Skin of body (tissue), 2 donors: ENCODE results near the gene LHX4. TPM values are rescaled to one million over a fixed set of nuclear protein-coding genes. Genes with fewer than 3 reads are reported as not detected.
"Not testable (repeated sequence)": the region's sequence is repeated elsewhere in the genome, so short reads cannot be mapped to it uniquely, and the experiment has no call there.

ENCODE experiments used
- DNase-seq: peaks from one replicate; lab custom pipeline; 2025; lab: John Stamatoyannopoulos, UW
- total RNA-seq: library from RNA; depleted of rRNA; stranded (reverse); fragments of >200 nt; gene quantifications from one replicate; pipeline ENCODE4 v1.2.3, GENCODE V29; 2014

Gene LHX4
- total RNA-seq, 1 donor from 2014 or later: 0.10 TPM

DNA sequence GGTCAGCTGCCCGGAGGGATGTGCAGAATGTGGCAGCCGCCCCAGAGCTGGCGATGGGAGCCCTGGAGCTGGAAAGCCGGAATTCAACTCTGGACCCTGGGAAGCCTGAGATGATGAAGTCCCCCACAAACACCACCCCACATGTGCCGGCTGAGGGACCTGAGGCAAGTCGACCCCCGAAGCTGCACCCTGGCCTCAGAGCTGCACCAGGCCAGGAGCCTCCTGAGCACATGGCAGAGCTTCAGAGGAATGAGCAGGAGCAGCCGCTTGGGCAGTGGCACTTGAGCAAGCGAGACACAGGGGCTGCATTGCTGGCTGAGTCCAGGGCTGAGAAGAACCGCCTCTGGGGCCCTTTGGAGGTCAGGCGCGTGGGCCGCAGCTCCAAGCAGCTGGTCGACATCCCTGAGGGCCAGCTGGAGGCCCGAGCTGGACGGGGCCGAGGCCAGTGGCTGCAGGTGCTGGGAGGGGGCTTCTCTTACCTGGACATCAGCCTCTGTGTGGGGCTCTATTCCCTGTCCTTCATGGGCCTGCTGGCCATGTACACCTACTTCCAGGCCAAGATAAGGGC is 33.5 kb upstream of the LHX4 start:
- DNase-seq: no peak

DNA sequence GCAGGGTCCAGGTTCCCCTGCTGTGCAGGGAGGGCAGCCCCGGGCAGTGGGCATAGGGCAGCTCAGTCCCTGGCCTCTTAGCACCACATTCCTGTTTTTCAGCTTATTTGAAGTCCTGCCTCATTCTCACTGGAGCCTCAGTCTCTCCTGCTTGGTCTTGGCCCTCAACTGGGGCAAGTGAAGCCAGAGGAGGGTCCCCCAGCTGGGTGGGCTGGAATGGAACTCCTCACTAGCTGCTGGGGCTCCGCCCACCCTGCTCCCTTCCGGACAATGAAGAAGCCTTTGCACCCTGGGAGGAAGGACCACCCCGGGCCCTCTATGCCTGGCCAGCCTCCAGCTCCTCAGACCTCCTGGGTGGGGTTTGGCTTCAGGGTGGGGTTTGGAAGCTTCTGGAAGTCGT is 32.8 kb upstream of the LHX4 start:
- no peak for DNase-seq

DNA sequence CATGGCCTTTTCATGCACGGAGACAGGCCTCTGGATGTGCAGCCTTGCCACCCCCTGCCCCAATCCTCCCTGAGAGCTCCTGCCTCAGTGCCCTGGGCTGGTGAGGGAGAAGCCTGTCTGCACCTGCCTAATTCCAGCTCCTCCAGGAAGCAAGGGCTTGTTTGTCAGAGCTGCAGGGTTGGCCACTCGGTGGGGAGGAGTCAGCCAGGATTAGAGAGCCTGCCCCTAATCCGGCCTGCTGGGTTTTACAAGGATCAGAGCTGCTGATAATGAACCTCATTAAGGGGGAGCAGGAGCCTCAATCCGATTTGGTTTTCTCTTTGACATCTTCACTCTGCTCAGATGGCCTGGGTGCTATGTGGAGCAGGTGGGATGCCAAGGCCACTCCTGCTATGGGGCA is 31.9 kb upstream of the LHX4 start:
- no peak for DNase-seq

DNA sequence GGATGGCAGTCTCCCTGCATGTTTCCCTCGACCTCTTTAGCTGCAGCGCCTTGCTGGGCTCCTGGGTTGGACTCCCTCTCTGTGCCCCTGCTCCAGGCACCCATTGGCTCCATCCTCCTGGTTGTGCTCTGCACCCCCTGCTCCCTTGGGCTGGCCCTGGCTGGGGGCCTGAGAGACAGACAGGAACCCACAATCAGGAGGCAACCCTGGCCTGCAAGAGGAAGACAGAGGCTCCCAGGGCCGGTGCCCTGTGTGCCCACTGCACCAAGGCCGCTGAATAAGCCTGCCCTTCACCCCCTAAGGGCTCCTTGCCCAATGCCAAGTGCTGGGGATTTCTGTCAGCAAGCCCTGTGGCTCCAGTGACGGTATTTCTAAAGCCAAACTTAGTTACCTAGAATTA is 31.5 kb upstream of the LHX4 start:
- no peak for DNase-seq

DNA sequence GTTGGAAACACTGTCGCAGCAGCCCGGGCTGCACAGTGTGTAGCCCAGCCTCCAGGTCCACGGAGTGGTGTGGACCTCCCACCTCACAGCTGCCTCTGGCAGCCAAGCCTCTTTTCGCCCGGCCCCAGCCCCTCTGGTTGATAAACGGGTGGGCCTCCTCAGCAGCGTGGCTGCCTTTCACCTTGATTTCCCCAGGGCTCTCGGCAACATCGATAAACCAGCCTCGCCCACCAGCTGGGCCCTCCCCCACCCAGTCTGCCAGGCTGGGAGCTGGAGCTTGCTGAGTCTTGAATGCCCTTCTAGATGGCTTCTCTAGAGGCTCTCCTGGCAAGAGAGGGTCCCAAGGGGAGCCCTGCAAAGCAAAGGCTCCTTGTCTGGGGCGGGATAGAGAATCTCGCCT is 31.0 kb upstream of the LHX4 start:
- no peak for DNase-seq

DNA sequence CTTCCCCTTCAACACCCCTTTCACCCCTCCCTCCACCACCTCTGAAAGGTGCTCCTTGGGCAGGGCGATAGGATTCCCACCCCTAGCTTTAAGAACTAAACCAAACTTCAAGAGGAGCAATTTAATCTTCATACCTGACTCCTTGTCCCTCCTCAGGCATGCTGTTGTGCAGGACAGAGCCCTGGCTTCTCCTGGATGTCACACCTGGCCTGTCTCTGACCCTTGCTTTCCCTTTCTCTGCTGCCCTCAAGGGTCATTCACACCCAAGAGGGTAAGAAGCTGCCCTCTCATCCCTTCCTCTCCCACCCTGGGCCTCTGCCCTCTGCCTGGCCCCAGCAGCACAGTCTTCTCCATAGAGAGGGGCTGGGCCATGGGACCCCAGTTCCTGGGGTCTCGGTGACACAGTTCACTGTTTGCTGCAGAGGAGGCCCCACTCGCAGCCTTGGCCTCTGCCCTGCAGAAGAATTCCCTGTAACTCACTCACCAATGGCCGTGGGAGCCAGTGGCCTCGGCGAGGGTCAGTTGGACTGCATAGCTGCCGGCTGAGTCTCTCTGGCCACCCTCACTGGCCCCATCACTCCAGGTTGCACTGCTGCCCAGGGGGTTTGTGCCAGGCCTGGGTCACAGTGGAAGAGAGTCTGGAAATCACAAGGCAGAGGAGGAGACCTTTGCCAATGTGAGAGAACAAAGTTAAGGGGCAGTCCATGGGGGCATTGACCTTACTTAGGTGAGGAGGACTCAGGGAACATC is 28.4 kb upstream of the LHX4 start:
- no peak for DNase-seq

DNA sequence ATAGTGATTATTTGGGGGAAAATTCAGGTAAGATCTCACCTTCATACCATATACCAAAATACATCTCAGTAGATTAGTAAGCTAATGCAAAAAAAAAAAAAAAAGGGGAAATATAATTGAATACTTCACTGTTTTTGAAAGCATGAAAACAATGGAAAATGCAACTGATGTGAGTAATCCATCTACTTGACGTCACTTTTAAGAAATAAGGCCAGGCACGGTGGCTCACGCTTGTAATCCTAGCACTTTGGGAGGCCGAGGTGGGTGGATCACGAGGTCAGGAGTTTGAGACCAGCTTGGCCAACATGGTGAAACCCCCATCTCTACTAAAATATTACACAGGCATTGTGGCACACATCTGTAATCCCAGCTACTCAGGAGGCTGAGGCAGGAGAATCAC is 27.5 kb upstream of the LHX4 start:
- DNase-seq: not testable (repeated sequence)

DNA sequence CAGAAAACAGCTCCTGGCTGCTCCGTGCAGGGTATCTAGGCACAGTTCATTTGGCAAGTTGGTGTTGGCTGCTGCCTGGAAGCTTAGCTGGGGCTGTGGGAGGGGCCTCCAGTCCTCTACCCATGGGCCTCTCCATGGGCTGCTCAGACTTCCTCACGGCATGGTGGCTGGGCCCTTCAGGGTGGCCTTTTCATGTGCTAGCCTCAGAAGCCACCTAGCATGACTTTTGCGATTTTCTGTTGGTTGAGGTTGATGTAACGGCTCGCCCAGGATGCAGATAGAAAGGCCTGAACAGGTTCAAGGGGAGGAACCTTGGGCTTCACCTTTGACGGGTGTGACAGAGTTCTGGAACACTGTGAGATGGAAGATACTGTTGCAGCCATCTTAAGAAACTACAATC is 25.8 kb upstream of the LHX4 start:
- no peak for DNase-seq

DNA sequence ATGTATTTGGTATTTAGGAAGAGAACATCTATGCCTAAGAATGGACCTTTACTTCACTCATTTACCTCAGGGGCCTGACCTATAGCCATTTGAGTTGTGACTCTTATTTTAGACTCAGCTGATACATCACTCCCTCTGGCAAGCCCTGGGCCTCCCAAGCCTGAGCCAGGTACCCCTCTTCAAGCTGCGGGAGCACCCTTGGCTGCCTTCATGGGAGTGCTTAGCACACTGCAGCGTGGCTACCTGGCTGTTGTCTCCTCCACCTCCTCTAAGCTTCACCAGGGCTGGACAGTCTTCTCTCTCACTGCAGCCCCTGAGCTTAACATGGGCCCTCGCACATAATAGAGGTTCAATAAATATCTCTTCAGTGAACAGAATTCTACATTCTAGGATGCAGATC is 23.5 kb upstream of the LHX4 start:
- no peak for DNase-seq

DNA sequence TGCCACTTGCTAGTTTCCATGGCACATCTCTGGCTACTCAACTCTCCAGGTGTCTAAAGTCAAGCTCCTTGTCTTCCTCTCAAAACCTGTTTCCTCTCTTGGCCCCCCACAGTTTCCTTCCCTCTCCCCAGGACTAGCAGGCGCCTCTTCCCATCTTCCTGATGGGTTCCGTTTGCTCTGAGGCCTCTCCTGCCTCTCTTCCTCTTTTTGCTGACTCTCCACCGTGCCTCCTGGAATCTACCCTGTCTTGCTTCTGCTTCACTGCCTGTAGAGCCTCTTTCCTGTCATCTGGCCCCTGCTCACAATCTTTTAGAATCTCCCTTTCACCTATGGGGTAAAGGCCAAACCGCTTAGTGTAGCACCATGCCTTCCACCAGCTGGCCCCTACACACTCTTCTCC is 21.8 kb upstream of the LHX4 start:
- no peak for DNase-seq

DNA sequence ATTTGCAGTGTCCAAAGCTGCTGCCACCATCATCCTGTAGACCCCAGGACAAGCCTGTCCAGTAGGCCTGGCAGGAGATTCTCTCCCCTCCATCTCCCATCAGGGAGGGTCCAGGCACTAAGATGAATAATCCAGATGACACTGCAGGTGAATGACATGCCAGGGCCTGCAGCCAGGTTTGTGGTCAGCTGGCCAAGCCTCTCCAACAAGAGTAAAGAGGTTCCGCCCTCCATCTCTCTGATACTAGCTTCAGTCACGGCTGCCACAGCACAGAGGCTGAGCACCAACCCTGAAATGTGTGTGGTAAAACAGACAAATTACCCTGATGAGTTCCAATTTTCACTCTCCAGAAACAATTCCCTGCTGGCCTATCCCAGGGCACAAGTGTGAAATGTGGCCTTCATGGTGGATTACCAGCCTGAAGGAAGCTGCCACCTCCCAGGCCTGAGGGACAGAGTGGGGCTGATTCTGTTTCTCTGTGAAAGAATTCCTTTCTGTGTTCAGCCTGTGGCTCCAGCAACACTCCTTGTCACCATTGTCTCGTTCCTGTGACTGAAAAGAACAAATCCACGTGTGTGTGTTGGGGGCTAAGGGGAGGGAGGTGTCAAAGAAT is 19.9 kb upstream of the LHX4 start:
- no peak for DNase-seq

DNA sequence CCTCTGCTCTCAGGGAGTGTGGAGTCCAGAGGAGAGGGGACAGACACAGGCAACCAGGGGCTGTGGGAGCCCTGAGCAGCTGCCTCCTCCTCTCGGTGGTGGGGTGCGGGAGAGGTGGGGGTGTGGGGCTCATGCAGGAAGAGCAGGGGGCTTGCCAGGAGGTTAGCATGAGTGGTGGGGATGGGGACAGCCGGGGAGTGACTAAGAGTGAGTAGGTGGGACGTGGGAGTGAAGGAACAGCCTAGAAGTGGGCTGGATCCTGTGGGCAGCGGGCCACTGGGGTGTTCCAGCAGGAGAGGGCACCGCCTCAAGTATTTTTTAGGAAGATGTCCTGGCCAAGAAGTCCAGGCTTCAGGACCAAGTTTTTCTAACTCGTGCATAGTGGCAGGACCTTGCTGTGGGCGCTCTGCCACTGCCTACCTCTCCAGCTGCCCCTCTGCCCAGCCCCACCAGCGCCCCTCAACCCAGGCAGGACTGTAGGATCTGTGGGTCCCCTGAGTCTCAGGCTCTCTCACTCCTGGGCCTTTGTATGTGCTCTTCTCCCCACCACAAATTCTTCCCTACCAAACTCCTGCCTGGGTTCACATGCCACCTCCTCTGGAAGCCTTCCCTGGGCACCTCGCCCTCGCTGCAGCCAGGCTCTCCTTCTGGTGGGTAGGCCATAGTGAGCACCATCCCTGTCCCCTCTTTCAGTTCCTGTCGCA is 18.8 kb upstream of the LHX4 start:
- DNase-seq: no peak

DNA sequence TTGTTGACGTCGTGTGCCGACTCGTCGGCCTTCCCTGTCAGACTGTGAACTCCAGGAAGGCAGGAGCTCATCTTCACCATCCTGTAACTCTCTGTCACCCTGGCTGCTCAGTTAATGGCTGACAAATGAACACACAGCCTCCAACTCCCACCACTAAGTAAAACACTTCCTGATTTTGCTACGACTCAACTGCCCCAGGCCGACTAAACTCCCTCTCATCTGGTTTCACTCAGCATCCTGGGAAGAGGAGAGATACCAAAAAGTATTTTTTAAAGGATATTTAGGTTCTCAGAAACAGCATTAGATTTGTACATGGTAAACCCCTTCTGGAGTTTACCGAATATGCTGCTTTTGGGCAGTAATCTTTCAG is 18.2 kb upstream of the LHX4 start:
- no peak for DNase-seq

DNA sequence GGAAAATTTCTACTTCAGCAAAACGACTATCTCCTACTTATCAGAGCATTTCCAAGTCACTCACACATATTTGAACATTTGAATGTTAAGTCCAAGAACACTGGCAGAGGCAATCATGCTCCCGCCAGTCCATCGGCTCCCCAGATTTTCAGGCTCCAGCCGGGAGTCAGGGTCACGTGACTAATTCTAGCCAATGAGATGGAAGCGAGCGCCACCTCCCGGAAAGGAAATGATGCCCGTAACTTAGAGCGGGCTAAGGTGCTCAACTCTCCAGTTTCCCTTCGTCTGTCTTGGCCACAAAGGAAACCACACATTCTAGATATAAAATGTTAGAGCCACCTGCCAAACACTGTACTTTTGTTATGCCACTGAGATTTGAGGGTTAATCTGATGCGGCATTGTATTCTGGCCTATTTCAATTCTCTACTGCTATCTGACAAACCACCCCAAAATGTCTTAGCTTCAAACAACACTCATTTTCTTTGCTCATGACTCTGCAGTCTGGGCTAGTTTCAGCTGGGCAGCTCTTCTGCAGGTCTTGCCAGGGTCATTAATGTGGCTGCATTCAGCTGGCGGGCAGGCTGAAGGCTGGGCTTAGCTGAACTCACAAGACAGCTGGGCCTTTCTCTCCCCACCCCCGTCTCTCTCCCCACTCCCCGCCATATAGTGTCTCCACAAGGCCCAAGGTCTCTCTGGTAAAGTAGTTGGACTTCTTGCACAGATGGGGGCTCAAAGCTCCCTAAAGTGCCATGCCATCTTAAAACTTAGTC is 16.5 kb upstream of the LHX4 start:
- DNase-seq: no peak

DNA sequence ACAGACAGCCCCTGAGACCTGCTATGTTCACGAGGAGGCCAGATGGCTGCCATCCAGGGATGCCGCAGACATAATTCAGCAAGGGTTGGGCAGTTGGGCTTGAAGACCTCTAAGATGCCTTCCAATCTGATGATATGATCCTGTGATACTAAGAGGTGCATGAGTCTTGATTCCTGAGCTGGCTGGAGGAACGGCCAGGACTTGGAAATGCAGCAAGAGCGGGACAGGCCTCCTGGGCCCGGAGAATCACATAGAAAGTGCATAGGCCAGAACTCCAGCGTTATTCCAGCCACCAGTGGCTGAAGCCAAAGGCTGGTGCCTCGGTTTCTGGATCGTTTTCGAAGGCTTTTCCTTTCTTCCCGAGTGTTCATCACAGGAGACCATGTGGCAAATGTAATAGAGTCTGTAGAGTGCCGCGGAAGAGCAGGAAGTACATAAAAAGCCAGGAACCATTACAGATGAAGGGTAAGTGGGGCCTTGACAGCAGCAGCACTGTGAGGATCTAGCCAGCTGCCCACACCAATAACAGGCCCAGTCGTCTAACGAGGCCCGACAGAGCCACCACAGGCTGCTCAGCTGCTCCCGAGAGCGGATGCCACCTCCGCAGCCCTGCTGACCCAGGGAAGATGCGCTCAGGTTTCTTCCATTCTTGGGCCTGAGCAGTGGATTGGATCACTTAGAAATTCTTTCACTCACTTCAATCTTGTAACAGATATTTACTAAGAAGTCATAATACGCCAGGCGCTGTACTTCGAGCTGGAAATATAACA is 14.0 kb upstream of the LHX4 start:
- no peak for DNase-seq

DNA sequence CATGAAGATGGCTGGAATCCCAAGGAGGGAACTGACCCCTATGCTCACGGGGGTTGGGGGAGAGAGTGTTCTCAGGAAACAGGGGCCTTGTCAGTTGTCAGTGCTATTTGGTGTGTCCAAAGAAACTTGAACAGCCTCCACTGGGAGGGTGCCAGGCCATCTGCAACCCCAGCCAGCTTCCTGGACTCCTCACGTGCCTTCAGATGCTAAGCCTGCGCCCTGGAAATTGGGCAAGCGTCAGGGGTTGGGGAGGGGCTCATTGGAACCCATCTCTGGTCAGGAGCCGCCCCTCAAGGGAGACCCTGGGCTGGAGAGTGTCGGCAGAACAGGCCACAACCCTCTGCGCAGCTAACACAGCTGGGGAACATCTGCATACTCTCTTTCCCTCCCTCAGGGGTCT is 13.1 kb upstream of the LHX4 start:
- no peak for DNase-seq

DNA sequence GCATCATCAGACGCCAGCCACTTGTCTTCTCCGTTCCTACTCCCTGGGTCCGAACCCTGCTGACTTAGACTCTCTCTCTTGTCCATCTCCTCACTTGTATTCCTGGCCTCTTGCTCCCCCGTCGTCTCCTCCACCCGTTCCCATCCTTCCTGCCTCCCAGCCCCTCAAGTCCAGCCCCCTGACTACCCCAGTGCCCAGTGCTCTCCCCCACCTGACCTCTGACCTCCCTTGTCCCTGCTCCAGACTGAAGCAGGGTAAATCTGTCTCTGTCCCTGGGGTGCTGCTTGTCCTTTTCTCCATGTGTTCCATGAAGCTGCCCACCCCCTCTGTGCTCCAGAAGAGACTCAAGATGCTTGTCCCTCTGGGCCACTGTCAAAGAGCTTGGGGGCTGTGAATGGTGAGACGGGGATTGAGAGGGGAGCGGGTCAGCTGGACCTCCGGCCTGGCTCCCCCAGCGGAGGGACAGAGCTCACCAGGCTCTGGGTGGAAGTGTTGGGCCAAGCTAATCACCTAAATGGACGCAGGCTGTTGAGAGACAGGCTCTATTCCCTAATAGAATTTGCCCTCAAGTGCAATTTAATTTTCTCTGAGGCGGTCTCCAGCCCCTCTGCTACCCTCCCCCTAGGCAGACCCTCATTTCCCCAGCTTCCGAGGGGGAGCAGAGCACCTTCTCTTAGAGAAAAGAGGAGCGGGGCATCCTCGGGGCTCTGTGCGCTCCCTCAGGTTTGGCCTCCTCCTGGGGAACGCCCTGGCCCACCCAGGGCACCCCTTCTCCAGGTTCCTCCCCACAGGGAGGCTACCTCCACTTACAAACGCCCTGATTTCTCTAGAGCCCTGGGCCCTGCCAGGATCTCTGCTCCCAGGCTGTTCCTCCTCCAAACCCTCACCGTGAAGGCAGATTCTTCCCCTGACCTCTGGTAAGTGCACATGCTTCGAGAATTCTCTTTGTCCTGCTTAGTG is 11.0 kb upstream of the LHX4 start:
- DNase-seq: no peak

DNA sequence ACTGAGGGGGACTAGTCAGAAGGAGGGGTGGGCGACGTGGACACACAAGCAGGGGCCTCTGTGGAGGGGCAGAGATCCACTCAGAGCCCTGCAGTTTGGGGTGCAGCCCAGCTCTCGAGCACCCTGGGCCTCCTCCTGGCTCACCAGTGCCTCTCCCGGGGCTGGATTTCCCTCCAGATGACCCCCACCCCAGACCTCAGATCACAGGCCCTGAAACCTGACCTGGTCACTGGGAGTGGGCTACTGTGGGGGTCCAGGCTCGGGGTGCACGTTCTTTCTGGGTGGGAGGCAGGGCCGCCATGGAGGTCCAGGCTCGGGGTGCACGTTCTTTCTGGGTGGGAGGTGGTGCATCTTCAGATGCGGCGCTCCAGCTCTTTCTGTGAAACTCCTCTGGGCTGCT is 10.3 kb upstream of the LHX4 start:
- DNase-seq: no peak

DNA sequence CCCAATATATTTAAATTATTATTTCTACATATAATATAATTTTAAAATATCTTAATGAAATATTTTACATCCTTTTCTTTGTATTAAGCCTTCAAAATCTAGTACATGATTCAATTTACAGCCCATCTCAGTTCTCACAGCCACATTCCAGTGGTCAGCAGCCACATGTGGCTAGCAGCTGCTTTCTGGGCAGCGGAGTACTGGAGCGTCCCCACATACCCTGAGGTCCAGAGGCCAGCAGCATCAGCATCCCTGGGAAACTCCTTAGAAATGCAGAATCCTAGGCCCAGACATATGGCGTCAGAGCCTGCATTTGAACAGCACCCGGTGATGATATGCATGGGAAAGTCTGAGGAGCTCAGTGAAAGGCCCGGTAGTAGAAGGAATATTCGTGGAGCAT is 8.6 kb upstream of the LHX4 start:
- DNase-seq: no peak

DNA sequence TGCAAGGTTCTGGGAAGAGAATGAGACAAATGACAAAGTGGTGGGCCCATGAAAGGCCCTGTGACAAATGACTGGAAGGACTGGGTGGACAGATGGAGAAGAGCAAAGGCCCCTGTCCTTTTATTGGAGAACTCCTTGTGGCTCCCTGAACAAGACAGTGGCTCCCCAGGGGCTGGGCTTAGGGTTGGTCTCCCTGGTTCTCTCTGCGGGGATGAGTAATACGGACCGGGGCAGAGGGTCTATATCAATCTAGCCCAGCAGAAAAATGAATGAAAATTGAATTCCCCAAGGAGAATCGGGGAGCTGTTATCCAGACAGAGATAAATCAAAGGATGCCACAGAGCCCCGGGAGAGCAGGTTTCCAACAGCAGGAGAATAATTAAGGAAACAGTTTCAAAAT is 5.2 kb upstream of the LHX4 start:
- DNase-seq: no peak
